Hepatocyte (in vitro differentiated cells): ENCODE results near the gene CAB39.

Experiments used
- EZH2 ChIP-seq: fragments of 200-600 bp; sonication (generic); IDR thresholded peaks from 2 replicates; pipeline ENCODE4 v1.6.1; 2016; ENCODE audit warnings: antibody characterized with exemption, mild to moderate bottlenecking, borderline replicate concordance
- EZH2phosphoT487 ChIP-seq: fragments of 200-600 bp; sonication (generic); IDR thresholded peaks from one replicate; pipeline ENCODE4 v1.6.1; 2018; ENCODE audit warnings: antibody characterized with exemption, mild to moderate bottlenecking, low read depth, moderate library complexity; ENCODE audit not compliant: unreplicated experiment, severe bottlenecking
- TF ChIP-seq, protein P1 (sequence below): fragments of 200-600 bp; sonication (generic); IDR thresholded peaks from 2 replicates; pipeline ENCODE4 v1.5.1; 2016; ENCODE audit warnings: antibody characterized with exemption, mild to moderate bottlenecking; ENCODE audit not compliant: poor library complexity

DNA sequence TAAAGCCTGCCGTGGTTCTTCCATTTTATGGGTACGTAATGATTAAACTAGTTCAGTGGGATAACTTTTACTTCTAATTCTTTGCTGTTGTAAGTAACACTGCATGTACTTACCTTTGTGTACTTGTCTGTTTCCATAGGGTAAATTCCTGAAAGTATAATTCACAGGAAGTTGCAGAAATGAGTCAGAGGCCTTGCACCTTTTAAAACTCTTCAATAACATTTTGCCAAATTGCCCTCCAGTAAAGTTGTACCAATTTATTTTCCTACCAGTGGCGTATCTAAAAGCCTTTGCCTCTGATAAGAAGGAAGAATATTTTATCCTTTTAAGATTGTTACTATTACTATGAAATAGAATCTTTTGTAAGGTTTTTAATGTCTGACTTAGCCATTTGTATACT lies 65.1 kb downstream of the CAB39 start:
- no peak for TF ChIP-seq EZH2phosphoT487
- TF ChIP-seq, protein P1, sequence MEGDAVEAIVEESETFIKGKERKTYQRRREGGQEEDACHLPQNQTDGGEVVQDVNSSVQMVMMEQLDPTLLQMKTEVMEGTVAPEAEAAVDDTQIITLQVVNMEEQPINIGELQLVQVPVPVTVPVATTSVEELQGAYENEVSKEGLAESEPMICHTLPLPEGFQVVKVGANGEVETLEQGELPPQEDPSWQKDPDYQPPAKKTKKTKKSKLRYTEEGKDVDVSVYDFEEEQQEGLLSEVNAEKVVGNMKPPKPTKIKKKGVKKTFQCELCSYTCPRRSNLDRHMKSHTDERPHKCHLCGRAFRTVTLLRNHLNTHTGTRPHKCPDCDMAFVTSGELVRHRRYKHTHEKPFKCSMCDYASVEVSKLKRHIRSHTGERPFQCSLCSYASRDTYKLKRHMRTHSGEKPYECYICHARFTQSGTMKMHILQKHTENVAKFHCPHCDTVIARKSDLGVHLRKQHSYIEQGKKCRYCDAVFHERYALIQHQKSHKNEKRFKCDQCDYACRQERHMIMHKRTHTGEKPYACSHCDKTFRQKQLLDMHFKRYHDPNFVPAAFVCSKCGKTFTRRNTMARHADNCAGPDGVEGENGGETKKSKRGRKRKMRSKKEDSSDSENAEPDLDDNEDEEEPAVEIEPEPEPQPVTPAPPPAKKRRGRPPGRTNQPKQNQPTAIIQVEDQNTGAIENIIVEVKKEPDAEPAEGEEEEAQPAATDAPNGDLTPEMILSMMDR, result no peak
- no peak for TF ChIP-seq EZH2
